GM19351 (cell line): ENCODE measurements around the gene NOTCH3.

Experiments used
- ATAC-seq: cut with Tn5 transposase; IDR thresholded peaks from one replicate; pipeline ENCODE4 v1.9.1; 2021; ENCODE audit warnings: mild to moderate bottlenecking, moderate library complexity; ENCODE audit not compliant: unreplicated experiment

Gene NOTCH3

GRCh38 chr19:15197942-15198341, 2.9 kb downstream of the NOTCH3 start:
- ATAC-seq, result no peak

- ATAC-seq, result no peak
Observed at GRCh38 chr19:15197275-15197941, 3.4 kb downstream of the NOTCH3 start.

GRCh38 chr19:15196360-15197005, 4.3 kb downstream of the NOTCH3 start:
- ATAC-seq, result no peak

GRCh38 chr19:15195371-15196334, 5.1 kb downstream of the NOTCH3 start:
- no peak for ATAC-seq

- ATAC-seq, result no peak
Observed at GRCh38 chr19:15194938-15195337, 5.9 kb downstream of the NOTCH3 start.

- ATAC-seq, result no peak
Observed at GRCh38 chr19:15191982-15192381, 8.8 kb downstream of the NOTCH3 start.

GRCh38 chr19:15191514-15191913, 9.3 kb downstream of the NOTCH3 start:
- no peak for ATAC-seq

- no peak for ATAC-seq
Observed at GRCh38 chr19:15188851-15189250, 11.9 kb downstream of the NOTCH3 start.

GRCh38 chr19:15187026-15188007, 13.5 kb downstream of the NOTCH3 start:
- ATAC-seq, result no peak

GRCh38 chr19:15185188-15185587, 15.6 kb downstream of the NOTCH3 start:
- no peak for ATAC-seq

GRCh38 chr19:15184776-15185175, 16.0 kb downstream of the NOTCH3 start:
- ATAC-seq, result no peak

- no peak for ATAC-seq
Observed at GRCh38 chr19:15181394-15181793, 19.4 kb downstream of the NOTCH3 start.

GRCh38 chr19:15180451-15181390, 20.1 kb downstream of the NOTCH3 start:
- ATAC-seq, result no peak

- no peak for ATAC-seq
Observed at GRCh38 chr19:15178629-15179308, 22.0 kb downstream of the NOTCH3 start.

- ATAC-seq, result no peak
Observed at GRCh38 chr19:15177269-15178116, 23.3 kb downstream of the NOTCH3 start.

- no peak for ATAC-seq
Observed at GRCh38 chr19:15175609-15176008, 25.2 kb downstream of the NOTCH3 start.

GRCh38 chr19:15173746-15174404, 26.9 kb downstream of the NOTCH3 start:
- no peak for ATAC-seq
